Measurements from ENCODE around the gene ADGRD1.

GRCh38 chr12:131087991-131088700 is 134.4 kb downstream of the ADGRD1 start:
- no peak for TF ChIP-seq POLR2AphosphoS5 (IDR thresholded peaks at IDR 0.05; ENCODE audit: low read depth, low read length)
- TF ChIP-seq SPI1 (IDR thresholded peaks at IDR 0.05; ENCODE audit: low read depth, low read length): no peak
- no peak for TF ChIP-seq POLR2A (IDR thresholded peaks at IDR 0.05; ENCODE audit: low read depth, low read length)
